ENCODE results near the gene CREB3L4.

DNA sequence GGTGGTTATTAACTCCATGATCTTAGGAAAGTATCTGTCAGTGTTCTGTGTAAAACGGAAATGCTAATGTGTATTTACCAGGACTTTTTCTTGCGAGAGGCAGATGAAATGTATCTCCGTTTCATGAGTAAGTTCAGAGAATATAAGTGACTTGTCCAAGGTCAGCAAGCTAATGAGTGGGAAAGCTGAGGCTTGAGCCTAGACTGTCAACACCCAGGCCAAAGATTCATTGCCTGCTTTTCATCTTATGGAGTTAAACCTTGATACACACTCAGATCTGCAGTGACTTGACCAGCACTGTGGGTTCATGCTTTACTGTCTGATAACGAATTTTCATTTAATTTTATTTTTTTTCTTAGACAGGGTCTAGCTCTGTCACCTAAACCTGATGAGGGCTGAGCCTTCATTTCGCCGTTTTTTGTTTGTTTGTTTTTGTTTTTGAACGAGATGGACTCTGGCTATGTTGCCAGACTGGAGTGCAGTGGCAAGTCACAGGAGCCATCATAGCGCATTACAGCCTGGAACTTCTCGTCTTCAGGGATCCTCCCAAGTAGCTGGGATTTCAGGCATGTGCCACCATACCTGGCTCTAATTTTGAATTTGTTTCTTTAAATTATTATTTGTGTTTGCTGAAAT, 10.7 kb downstream of the CREB3L4 start:
- TF ChIP-seq, protein P1, sequence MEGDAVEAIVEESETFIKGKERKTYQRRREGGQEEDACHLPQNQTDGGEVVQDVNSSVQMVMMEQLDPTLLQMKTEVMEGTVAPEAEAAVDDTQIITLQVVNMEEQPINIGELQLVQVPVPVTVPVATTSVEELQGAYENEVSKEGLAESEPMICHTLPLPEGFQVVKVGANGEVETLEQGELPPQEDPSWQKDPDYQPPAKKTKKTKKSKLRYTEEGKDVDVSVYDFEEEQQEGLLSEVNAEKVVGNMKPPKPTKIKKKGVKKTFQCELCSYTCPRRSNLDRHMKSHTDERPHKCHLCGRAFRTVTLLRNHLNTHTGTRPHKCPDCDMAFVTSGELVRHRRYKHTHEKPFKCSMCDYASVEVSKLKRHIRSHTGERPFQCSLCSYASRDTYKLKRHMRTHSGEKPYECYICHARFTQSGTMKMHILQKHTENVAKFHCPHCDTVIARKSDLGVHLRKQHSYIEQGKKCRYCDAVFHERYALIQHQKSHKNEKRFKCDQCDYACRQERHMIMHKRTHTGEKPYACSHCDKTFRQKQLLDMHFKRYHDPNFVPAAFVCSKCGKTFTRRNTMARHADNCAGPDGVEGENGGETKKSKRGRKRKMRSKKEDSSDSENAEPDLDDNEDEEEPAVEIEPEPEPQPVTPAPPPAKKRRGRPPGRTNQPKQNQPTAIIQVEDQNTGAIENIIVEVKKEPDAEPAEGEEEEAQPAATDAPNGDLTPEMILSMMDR (IDR thresholded peaks at IDR 0.05) = no peak
- no peak for TF ChIP-seq POLR2A (IDR thresholded peaks at IDR 0.05)

All from thyroid gland (tissue), 4 donors.